ENCODE results near the gene SH3RF3. TPM values are rescaled to one million over a fixed set of nuclear protein-coding genes. Genes with fewer than 3 reads are reported as not detected.

The SH3RF3 gene
- total RNA-seq, 1 experiment from 2014 or later = 1.0 TPM

- no peak for TF ChIP-seq ERG (CRISPR knock-in tag; IDR thresholded peaks at IDR 0.05)
- no peak for TF ChIP-seq PRRX2 (CRISPR knock-in tag; IDR thresholded peaks at IDR 0.05)
- no peak for TF ChIP-seq ATF1 (CRISPR knock-in tag; IDR thresholded peaks at IDR 0.05)
- no peak for TF ChIP-seq ZNF532 (CRISPR knock-in tag; IDR thresholded peaks at IDR 0.05; ENCODE audit: borderline replicate concordance)
- no peak for TF ChIP-seq NR1H2 (CRISPR knock-in tag; IDR thresholded peaks at IDR 0.05)
- no peak for TF ChIP-seq JAZF1 (CRISPR knock-in tag; IDR thresholded peaks at IDR 0.05)
- TF ChIP-seq ZNF232 (CRISPR knock-in tag; IDR thresholded peaks at IDR 0.05) = no peak
- no peak for TF ChIP-seq ZNF281 (CRISPR knock-in tag; IDR thresholded peaks at IDR 0.05)
- no peak for TF ChIP-seq ZNF263 (CRISPR knock-in tag; IDR thresholded peaks at IDR 0.05; ENCODE audit: low read depth)
- no peak for TF ChIP-seq ZNF219 (CRISPR knock-in tag; IDR thresholded peaks at IDR 0.05; ENCODE audit: borderline replicate concordance)
- no peak for TF ChIP-seq ZNF138 (CRISPR knock-in tag; conservative IDR thresholded peaks at IDR 0.05)
- TF ChIP-seq RORB (CRISPR knock-in tag; IDR thresholded peaks at IDR 0.05) = no peak
- TF ChIP-seq SP1 (CRISPR knock-in tag; conservative IDR thresholded peaks at IDR 0.05) = no peak
- CTCF ChIA-PET = interaction anchor here (1.0 to 1.3 kb wide), 2 partner anchors 23 to 272 kb away, joined by 3 to 5 read pairs; no protein-coding TSS in a partner anchor
These were observed 109.6 kb downstream of the SH3RF3 start for GRCh38 chr2:109238580-109238979.

GRCh38 chr2:109239720-109240119, 110.7 kb downstream of the SH3RF3 start:
- Mint-ChIP-seq H3K27me3 (ENCODE audit: low read depth) (no peaks in the 10 kb centered on the region), H3K9me3 (peaks cover 3% of the 10 kb centered on the region), H3K36me3 (no peaks in the 10 kb centered on the region), H3K4me3 (no peak overlapping the region), H3K4me1 (peaks cover 6% of the 10 kb centered on the region), H3K27ac (no peak overlapping the region)
- ChIA-PET POLR2A (no interaction called here), CTCF (interaction anchor here (1.0 to 1.5 kb wide), 3 partner anchors 17 to 270 kb away, joined by 3 to 5 read pairs (median 5); no protein-coding TSS in a partner anchor)
- ATAC-seq = no peak
- TF ChIP-seq ATF3 (CRISPR knock-in tag; conservative IDR thresholded peaks at IDR 0.05) = no peak
- no peak for TF ChIP-seq PRRX2 (CRISPR knock-in tag; IDR thresholded peaks at IDR 0.05)
- no peak for DNase-seq (ENCODE audit: low spot score)

More at GRCh38 chr2:109238580-109238979, 109.6 kb downstream of the SH3RF3 start:
- POLR2A ChIA-PET = interaction anchor here (0.8 kb wide), 1 partner anchor 10 kb away, joined by 3 read pairs; no protein-coding TSS in a partner anchor
- peaks cover 6% of the 10 kb centered on the region for H3K4me1 Mint-ChIP-seq
- peaks cover 2% of the 10 kb centered on the region; the same call in 1 of the 2 replicates for H3K36me3 Mint-ChIP-seq
- ATAC-seq (no peak), DNase-seq (ENCODE audit: low spot score) (no peak)
- no peaks in the 10 kb centered on the region for H3K27me3 Mint-ChIP-seq (ENCODE audit: low read depth)
- no peak overlapping the region for H3K4me3 Mint-ChIP-seq
- peaks cover 11% of the 10 kb centered on the region for H3K9me3 Mint-ChIP-seq
- no peak overlapping the region for H3K27ac Mint-ChIP-seq

Data from WTC11 (cell line).